Jurkat, Clone E6-1 (cell line): ENCODE results near the gene INSRR.

Source experiments
- DNase-seq: peaks from one replicate; pipeline ENCODE4 v3.0.0-alpha.2; 2011; ENCODE audit warnings: low read depth, low spot score
- H3K4me3 ChIP-seq: 2 replicates; pipeline ENCODE4 v1.5.1; 2011; ENCODE audit warnings: mild to moderate bottlenecking, low read length, control low read depth, moderate library complexity

The INSRR gene

GRCh38 chr1:156841295-156841855 is 17.5 kb downstream of the INSRR start:
- no peak overlapping the region for H3K4me3 ChIP-seq
- no peak for DNase-seq

GRCh38 chr1:156840898-156841279 is 18.0 kb downstream of the INSRR start:
- H3K4me3 ChIP-seq: no peak overlapping the region
- DNase-seq: no peak

- no peak for DNase-seq
- H3K4me3 ChIP-seq: no peak overlapping the region
Measured at GRCh38 chr1:156840186-156840897, 18.6 kb downstream of the INSRR start.

- DNase-seq: no peak
- H3K4me3 ChIP-seq: no peak overlapping the region
Measured at GRCh38 chr1:156839426-156840109, 19.3 kb downstream of the INSRR start.

GRCh38 chr1:156838972-156839371 is 19.9 kb downstream of the INSRR start:
- H3K4me3 ChIP-seq: no peak overlapping the region
- no peak for DNase-seq

GRCh38 chr1:156836892-156837291 is 22.0 kb downstream of the INSRR start:
- no peak overlapping the region for H3K4me3 ChIP-seq
- no peak for DNase-seq

GRCh38 chr1:156836041-156836654 is 22.8 kb downstream of the INSRR start:
- DNase-seq: no peak
- no peak overlapping the region for H3K4me3 ChIP-seq

- DNase-seq: no peak
- H3K4me3 ChIP-seq: no peak overlapping the region
Measured at GRCh38 chr1:156834322-156834721, 24.6 kb downstream of the INSRR start.

GRCh38 chr1:156833603-156834002 is 25.3 kb downstream of the INSRR start:
- peak; percentile 35 for DNase-seq
- no peak overlapping the region for H3K4me3 ChIP-seq

GRCh38 chr1:156832434-156832833 is 26.5 kb downstream of the INSRR start:
- DNase-seq: no peak

GRCh38 chr1:156828400-156829124 is 30.4 kb downstream of the INSRR start:
- DNase-seq: no peak
- no peak overlapping the region for H3K4me3 ChIP-seq

More at GRCh38 chr1:156832434-156832833, 26.5 kb downstream of the INSRR start:
- H3K4me3 ChIP-seq: no peak overlapping the region

- H3K4me3 ChIP-seq: no peak overlapping the region
- no peak for DNase-seq
Measured at GRCh38 chr1:156826630-156827029, 32.3 kb downstream of the INSRR start.

- no peak for DNase-seq
- H3K4me3 ChIP-seq: no peak overlapping the region
Measured at GRCh38 chr1:156823210-156823790, 35.6 kb downstream of the INSRR start.

GRCh38 chr1:156822680-156823079 is 36.2 kb downstream of the INSRR start:
- no peak for DNase-seq
- no peak overlapping the region for H3K4me3 ChIP-seq

GRCh38 chr1:156821801-156822200 is 37.1 kb downstream of the INSRR start:
- no peak overlapping the region for H3K4me3 ChIP-seq
- DNase-seq: no peak

- DNase-seq: peak; percentile 98
- peak within 1 kb of the TSS; percentile 57 for H3K4me3 ChIP-seq
Measured at GRCh38 chr1:156816561-156817328, 42.2 kb downstream of the INSRR start, which contains the start of gene SH2D2A. Gene SH2D2A, minus strand, starts transcription at chr1:156816848. Its CDS starts 140 bp downstream, at chr1:156816708.

- peak overlapping the region; percentile 57 for H3K4me3 ChIP-seq
- DNase-seq: no peak
Measured at GRCh38 chr1:156815961-156816422, 42.9 kb downstream of the INSRR start.

GRCh38 chr1:156815307-156815826 is 43.5 kb downstream of the INSRR start:
- H3K4me3 ChIP-seq: peak overlapping the region; percentile 57; the same call in 1 of the 2 replicates
- no peak for DNase-seq
